Activated CD4-positive, alpha-beta T cell treated with anti-CD3 and anti-CD28 coated beads, Interleukin-2, amount 10 ng/mL, durations not matched to agents 7 days and 5 days (primary cell): ENCODE results near the gene ZBP1. TPM values are rescaled to one million over a fixed set of nuclear protein-coding genes. Genes with fewer than 3 reads are reported as not detected.

ENCODE experiments used
- CTCF ChIA-PET: fragments of 350-600 bp; sonication (Branson Sonifier 250); formaldehyde crosslinking; loops from one replicate; lab custom pipeline; 2021; ENCODE audit warnings: antibody characterized with exemption; lab: Charles Lee
- POLR2A ChIA-PET: fragments of 350-600 bp; sonication (Branson Sonifier 250); formaldehyde crosslinking; loops from one replicate; lab custom pipeline; 2021; ENCODE audit warnings: antibody characterized with exemption; lab: Charles Lee
- DNase-seq: peaks from one replicate; pipeline ENCODE4 v3.0.0-alpha.2; 2020
- H3K27ac Mint-ChIP-seq: one replicate; pipeline ENCODE4 v1.8.0; 2021; ENCODE audit warnings: mild to moderate bottlenecking, moderate library complexity, mixed read lengths
- H3K27me3 Mint-ChIP-seq: one replicate; pipeline ENCODE4 v1.8.0; 2021; ENCODE audit warnings: mixed read lengths
- H3K36me3 Mint-ChIP-seq: one replicate; pipeline ENCODE4 v1.8.0; 2021; ENCODE audit warnings: low read depth, mixed read lengths
- H3K4me1 Mint-ChIP-seq: one replicate; pipeline ENCODE4 v1.8.0; 2021; ENCODE audit warnings: mixed read lengths
- H3K4me3 Mint-ChIP-seq: one replicate; pipeline ENCODE4 v1.8.0; 2021; ENCODE audit warnings: mild to moderate bottlenecking, moderate library complexity, mixed read lengths
- H3K9me3 Mint-ChIP-seq: one replicate; pipeline ENCODE4 v1.8.0; 2021; ENCODE audit warnings: mixed read lengths
- total RNA-seq, 2 experiments: library from RNA; stranded (reverse); gene quantifications; one replicate each; pipeline ENCODE4 v1.2.3, GENCODE V29; 2021

ZBP1 gene
- total RNA-seq, 2 experiments from 2014 or later, result 28.3 to 31.4 TPM

GRCh38 chr20:57617079-57617795 is 3.0 kb downstream of the ZBP1 start:
- POLR2A ChIA-PET, result no interaction called here
- Mint-ChIP-seq H3K36me3 (peaks cover 28% of the 10 kb centered on the region), H3K9me3 (no peaks in the 10 kb centered on the region), H3K4me3 (peak overlapping the region; percentile 73), H3K4me1 (peaks cover 55% of the 10 kb centered on the region), H3K27ac (peak overlapping the region; percentile 94), H3K27me3 (no peaks in the 10 kb centered on the region)
- CTCF ChIA-PET, result interaction anchor here (0.6 to 1.4 kb wide), 4 partner anchors 11 to 815 kb away, joined by 3 to 5 read pairs (median 4); no protein-coding TSS in a partner anchor
- no peak for DNase-seq

GRCh38 chr20:57616143-57616951 is 3.9 kb downstream of the ZBP1 start:
- ChIA-PET POLR2A (no interaction called here), CTCF (interaction anchor here (0.6 to 1.4 kb wide), 3 partner anchors 10 to 1983 kb away, joined by 3 to 5 read pairs (median 4); no protein-coding TSS in a partner anchor)
- H3K27me3 Mint-ChIP-seq, result no peaks in the 10 kb centered on the region
- H3K27ac Mint-ChIP-seq, result peak overlapping the region; percentile 71
- no peak for DNase-seq
- peaks cover 28% of the 10 kb centered on the region for H3K36me3 Mint-ChIP-seq
- no peaks in the 10 kb centered on the region for H3K9me3 Mint-ChIP-seq
- H3K4me3 Mint-ChIP-seq, result no peak overlapping the region
- H3K4me1 Mint-ChIP-seq, result peaks cover 46% of the 10 kb centered on the region

DNA sequence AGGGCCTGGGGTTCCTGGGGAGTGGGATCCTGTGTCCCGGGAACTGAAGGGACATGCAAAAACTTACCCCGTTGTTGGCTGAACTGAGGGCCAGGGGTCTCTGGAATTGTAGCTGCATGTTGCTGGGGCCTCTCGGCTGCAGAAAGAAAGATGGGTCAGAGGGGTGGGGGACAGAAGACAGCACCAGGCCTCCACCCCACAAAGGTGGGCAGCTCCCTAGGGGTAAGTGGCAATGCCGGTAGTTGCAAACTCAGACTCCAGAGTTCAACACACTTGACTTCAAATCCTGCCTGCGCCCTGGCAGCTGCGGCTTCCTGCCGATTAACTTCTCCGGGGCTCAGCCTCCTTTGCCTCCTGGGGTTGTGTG is 4.8 kb downstream of the ZBP1 start:
- Mint-ChIP-seq H3K4me3 (no peak overlapping the region), H3K9me3 (no peaks in the 10 kb centered on the region), H3K27ac (no peak overlapping the region), H3K4me1 (peaks cover 36% of the 10 kb centered on the region), H3K36me3 (peaks cover 33% of the 10 kb centered on the region), H3K27me3 (no peaks in the 10 kb centered on the region)
- ChIA-PET POLR2A (no interaction called here), CTCF (interaction anchor here (1.3 kb wide), 1 partner anchor 14 kb away, joined by 4 read pairs; no protein-coding TSS in a partner anchor)
- DNase-seq, result no peak

- POLR2A ChIA-PET, result no interaction called here
- no peak for DNase-seq
Measured at GRCh38 chr20:57614490-57615444, 5.5 kb downstream of the ZBP1 start.

GRCh38 chr20:57613481-57613921 is 6.7 kb downstream of the ZBP1 start:
- ChIA-PET POLR2A (no interaction called here), CTCF (interaction anchor here (1.8 kb wide), 1 partner anchor 568 kb away, joined by 3 read pairs; no protein-coding TSS in a partner anchor)
- Mint-ChIP-seq H3K36me3 (peaks cover 40% of the 10 kb centered on the region), H3K27me3 (no peaks in the 10 kb centered on the region), H3K9me3 (no peaks in the 10 kb centered on the region), H3K4me1 (peaks cover 18% of the 10 kb centered on the region), H3K27ac (no peak overlapping the region), H3K4me3 (no peak overlapping the region)
- DNase-seq, result no peak

More at GRCh38 chr20:57614490-57615444, 5.5 kb downstream of the ZBP1 start:
- Mint-ChIP-seq H3K27me3 (no peaks in the 10 kb centered on the region), H3K4me1 (peaks cover 30% of the 10 kb centered on the region), H3K9me3 (no peaks in the 10 kb centered on the region), H3K4me3 (no peak overlapping the region), H3K27ac (no peak overlapping the region), H3K36me3 (peaks cover 35% of the 10 kb centered on the region)
- CTCF ChIA-PET, result interaction anchor here (1.3 kb wide), 1 partner anchor 15 kb away, joined by 4 read pairs; no protein-coding TSS in a partner anchor

DNA sequence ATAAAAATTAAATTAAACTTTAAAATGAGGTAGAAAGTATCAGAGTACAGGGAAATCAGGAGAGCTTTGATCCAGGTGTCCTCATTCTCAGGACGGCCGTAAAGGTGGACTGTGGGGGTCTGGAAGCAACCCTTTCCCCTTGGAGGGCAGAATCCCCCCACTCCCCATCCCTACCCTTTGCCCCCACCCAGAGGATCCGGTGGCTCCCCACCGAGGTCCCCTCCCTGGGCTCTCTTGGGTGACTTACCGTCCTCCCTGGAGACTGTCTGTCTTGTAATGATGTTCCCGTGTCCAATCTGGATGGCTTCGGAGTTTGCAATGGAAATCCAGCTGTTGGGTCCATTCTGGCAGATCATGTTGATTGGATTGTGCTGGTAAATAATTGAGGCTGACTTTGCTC is 7.3 kb downstream of the ZBP1 start:
- no peak overlapping the region for H3K27ac Mint-ChIP-seq
- no peak for DNase-seq
- H3K9me3 Mint-ChIP-seq, result no peaks in the 10 kb centered on the region
- no peaks in the 10 kb centered on the region for H3K27me3 Mint-ChIP-seq
- H3K36me3 Mint-ChIP-seq, result peaks cover 43% of the 10 kb centered on the region
- CTCF ChIA-PET, result interaction anchor here (1.8 kb wide), 1 partner anchor 569 kb away, joined by 3 read pairs; no protein-coding TSS in a partner anchor
- H3K4me3 Mint-ChIP-seq, result no peak overlapping the region
- peaks cover 13% of the 10 kb centered on the region for H3K4me1 Mint-ChIP-seq
- POLR2A ChIA-PET, result no interaction called here

DNA sequence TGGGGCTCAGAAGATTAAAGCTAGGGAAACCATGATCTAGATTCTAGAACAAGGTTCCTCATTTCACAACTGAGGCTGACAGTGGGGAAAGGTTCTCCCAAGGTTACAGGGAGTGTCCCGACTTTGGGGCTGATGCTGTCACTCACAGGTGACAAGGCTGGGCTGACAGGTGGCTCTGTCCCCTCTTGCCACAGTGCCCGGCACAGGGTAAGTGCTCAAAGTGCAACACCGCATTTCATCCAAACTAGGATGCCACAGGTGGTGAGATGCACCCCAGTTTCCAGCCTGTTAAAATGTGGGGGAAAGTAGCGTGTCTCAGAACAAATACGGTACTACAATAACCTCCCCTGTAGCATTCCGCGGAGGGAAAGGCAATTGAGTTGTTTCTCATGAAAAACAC is 7.8 kb downstream of the ZBP1 start:
- CTCF ChIA-PET, result interaction anchor here (1.8 kb wide), 1 partner anchor 569 kb away, joined by 3 read pairs; no protein-coding TSS in a partner anchor
- no peaks in the 10 kb centered on the region for H3K9me3 Mint-ChIP-seq
- H3K4me3 Mint-ChIP-seq, result no peak overlapping the region
- H3K27me3 Mint-ChIP-seq, result no peaks in the 10 kb centered on the region
- POLR2A ChIA-PET, result no interaction called here
- DNase-seq, result no peak
- H3K27ac Mint-ChIP-seq, result no peak overlapping the region
- H3K4me1 Mint-ChIP-seq, result peaks cover 8% of the 10 kb centered on the region
- H3K36me3 Mint-ChIP-seq, result peaks cover 44% of the 10 kb centered on the region

GRCh38 chr20:57611586-57612311 is 8.5 kb downstream of the ZBP1 start:
- Mint-ChIP-seq H3K36me3 (peaks cover 44% of the 10 kb centered on the region), H3K9me3 (no peaks in the 10 kb centered on the region), H3K4me3 (no peak overlapping the region), H3K27ac (no peak overlapping the region), H3K4me1 (peaks cover under 1% of the 10 kb centered on the region), H3K27me3 (peaks cover 2% of the 10 kb centered on the region)
- DNase-seq, result no peak
- POLR2A ChIA-PET, result no interaction called here
- CTCF ChIA-PET, result interaction anchor here (1.8 kb wide), 1 partner anchor 570 kb away, joined by 3 read pairs; no protein-coding TSS in a partner anchor

GRCh38 chr20:57610261-57610952 is 9.8 kb downstream of the ZBP1 start:
- Mint-ChIP-seq H3K36me3 (peaks cover 44% of the 10 kb centered on the region), H3K9me3 (no peaks in the 10 kb centered on the region), H3K27ac (no peak overlapping the region), H3K4me3 (no peak overlapping the region), H3K4me1 (peaks cover 6% of the 10 kb centered on the region), H3K27me3 (peaks cover 2% of the 10 kb centered on the region)
- CTCF ChIA-PET, result interaction anchor here (0.9 to 1.3 kb wide), 3 partner anchors 10 to 14 kb away, joined by 3 to 4 read pairs (median 3); no protein-coding TSS in a partner anchor
- no peak for DNase-seq
- POLR2A ChIA-PET, result no interaction called here

- Mint-ChIP-seq H3K36me3 (peaks cover 41% of the 10 kb centered on the region), H3K27me3 (peaks cover 2% of the 10 kb centered on the region), H3K4me1 (peaks cover 12% of the 10 kb centered on the region), H3K27ac (no peak overlapping the region), H3K4me3 (no peak overlapping the region), H3K9me3 (no peaks in the 10 kb centered on the region)
- no peak for DNase-seq
- ChIA-PET POLR2A (no interaction called here), CTCF (interaction anchor here (1.1 to 1.3 kb wide), 2 partner anchors 10 to 14 kb away, joined by 3 to 4 read pairs; no protein-coding TSS in a partner anchor)
Measured at GRCh38 chr20:57609842-57610167, 10.4 kb downstream of the ZBP1 start.
